Pulmonary artery endothelial cell (primary cell): Measurements from ENCODE around the gene KLHDC7B. TPM values are rescaled to one million over a fixed set of nuclear protein-coding genes. Genes with fewer than 3 reads are reported as not detected.

Experiments
- DNase-seq: peaks from one replicate; pipeline ENCODE4 v3.0.0-alpha.2; 2011; ENCODE audit warnings: low read depth, low spot score
- total RNA-seq: library from RNA; depleted of rRNA; stranded (reverse); fragments of >200 nt; gene quantifications from 2 replicates; pipeline ENCODE4 v1.2.3, GENCODE V29; 2014

Gene KLHDC7B
- total RNA-seq, 1 donor from 2014 or later = not detected

DNA sequence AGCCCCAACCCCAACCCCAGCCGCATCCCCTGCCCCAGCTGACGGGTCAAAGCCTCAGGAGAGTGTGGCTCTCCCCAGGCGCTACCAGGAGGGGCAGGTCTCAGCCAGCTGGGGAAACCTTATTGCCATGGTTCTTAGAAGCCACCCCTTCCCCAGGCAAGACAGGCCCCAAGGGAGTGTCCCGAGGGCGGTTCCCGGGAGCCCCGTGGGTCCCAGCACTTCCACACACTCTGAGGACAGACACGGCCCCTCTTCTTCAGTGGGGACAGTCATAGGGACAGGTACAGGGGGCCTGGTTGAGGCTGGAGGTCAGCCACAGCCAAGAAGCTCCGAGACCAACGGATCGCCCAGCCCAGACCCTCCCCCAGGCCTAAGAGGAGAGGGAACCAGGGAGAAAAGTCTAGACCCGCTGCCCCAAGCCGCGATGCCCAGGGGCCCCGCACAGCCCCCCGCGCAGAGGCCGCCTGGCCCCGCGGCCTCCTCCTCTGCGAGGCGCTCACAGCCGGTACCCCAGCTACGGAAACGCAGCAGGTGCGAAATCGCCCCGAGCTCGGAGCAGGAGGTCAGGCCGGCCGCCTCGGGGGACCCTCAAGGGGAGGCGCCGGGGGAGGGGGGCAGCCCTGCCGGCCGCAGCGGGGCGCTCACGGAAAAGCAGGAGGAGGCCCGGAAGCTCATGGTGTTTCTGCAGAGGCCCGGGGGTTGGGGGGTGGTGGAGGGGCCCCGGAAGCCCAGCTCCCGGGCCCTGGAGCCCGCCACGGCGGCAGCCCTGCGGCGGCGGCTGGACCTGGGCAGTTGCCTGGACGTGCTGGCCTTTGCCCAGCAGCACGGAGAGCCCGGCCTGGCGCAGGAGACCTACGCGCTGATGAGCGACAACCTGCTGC is 2.6 kb downstream of the KLHDC7B start:
- DNase-seq = no peak

DNA sequence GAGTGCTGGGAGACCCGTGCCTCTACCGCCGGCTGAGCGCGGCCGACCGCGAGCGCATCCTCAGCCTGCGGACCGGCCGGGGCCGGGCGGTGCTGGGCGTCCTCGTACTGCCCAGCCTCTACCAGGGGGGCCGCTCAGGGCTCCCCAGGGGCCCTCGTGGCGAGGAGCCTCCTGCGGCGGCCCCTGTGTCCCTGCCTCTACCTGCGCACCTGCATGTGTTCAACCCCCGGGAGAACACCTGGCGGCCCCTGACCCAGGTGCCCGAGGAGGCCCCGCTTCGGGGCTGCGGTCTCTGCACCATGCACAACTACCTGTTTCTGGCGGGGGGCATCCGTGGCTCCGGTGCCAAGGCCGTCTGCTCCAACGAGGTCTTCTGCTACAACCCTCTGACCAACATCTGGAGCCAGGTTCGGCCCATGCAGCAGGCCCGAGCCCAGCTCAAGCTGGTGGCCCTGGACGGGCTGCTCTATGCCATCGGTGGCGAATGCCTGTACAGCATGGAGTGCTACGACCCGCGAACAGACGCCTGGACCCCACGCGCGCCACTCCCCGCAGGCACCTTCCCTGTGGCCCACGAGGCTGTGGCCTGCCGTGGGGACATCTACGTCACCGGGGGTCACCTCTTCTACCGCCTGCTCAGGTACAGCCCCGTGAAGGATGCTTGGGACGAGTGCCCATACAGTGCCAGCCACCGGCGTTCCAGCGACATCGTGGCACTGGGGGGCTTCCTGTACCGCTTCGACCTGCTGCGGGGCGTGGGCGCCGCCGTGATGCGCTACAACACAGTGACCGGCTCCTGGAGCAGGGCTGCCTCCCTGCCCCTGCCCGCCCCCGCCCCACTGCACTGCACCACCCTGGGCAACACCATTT is 3.5 kb downstream of the KLHDC7B start:
- DNase-seq = no peak

GRCh38 chr22:50550395-50550794 is 4.7 kb downstream of the KLHDC7B start:
- no peak for DNase-seq

GRCh38 chr22:50551160-50551752 is 5.6 kb downstream of the KLHDC7B start:
- DNase-seq = no peak

GRCh38 chr22:50553310-50553709 is 7.6 kb downstream of the KLHDC7B start:
- no peak for DNase-seq

GRCh38 chr22:50556703-50557102 is 11.0 kb downstream of the KLHDC7B start:
- no peak for DNase-seq

DNA sequence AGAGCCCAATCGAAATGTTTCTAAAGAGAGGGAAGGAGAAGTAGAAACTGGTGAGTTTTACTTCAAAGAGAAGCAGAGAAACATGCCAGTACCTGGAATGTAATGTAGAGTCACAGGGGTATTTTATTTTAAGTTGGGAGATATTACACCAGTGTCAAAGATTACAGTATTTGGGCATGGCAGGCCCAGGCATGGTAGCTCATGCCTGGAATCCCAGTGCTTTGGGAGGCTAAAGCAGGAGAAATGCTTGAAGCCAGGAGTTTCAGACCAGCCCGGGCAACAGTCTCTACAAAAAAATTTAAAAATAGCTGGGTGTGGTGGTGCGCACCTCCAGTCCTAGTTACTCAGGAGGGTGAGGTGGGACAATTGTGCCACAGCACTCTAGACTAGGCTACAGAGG is 14.3 kb downstream of the KLHDC7B start:
- no peak for DNase-seq

DNA sequence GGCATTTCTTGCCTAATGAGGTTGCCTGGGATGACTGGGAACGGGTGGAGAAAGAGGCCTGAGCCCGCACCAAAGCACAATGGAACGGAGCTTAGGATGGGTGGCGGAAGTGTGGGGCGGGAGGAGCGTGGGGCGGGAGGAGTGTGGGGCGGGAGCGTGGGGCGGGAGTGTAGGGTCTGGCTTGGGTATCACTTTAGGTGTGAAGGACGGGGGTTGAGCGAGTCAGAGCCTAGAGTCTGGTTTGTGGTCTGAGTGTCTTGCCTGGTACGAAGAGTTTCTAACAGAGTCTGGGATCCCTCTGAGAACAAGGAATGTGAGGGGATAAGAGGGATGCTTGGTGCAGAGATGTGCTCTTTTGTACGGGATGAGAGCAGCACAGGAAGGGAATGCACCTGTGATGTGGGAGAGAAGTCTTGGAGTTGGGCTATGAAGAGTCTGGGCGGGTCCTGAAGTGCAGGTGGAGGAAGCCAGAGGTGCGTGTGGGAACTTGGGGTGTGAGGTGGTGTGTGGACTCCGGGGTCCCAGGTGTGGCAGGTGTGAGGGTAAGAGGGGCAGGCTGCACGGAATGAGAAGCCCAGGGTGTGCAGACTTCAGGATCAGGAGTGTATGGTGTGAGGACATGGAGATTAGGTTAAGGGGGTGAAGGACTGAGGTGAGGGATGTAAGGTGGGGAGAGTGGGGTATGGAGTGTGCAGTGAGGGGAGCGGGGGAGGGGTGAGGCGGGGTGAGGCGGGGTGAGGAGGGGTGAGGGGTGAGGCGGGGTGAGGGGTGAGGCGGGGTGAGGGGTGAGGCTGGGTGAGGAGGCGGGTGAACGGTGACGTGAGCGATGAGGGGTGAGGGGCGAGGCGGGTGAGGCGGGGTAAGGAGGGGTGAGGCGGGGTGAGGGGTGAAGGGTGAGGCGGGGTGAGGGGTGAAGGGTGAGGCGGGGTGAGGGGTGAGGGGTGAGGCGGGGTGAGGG is 16.0 kb downstream of the KLHDC7B start:
- no peak for DNase-seq

DNA sequence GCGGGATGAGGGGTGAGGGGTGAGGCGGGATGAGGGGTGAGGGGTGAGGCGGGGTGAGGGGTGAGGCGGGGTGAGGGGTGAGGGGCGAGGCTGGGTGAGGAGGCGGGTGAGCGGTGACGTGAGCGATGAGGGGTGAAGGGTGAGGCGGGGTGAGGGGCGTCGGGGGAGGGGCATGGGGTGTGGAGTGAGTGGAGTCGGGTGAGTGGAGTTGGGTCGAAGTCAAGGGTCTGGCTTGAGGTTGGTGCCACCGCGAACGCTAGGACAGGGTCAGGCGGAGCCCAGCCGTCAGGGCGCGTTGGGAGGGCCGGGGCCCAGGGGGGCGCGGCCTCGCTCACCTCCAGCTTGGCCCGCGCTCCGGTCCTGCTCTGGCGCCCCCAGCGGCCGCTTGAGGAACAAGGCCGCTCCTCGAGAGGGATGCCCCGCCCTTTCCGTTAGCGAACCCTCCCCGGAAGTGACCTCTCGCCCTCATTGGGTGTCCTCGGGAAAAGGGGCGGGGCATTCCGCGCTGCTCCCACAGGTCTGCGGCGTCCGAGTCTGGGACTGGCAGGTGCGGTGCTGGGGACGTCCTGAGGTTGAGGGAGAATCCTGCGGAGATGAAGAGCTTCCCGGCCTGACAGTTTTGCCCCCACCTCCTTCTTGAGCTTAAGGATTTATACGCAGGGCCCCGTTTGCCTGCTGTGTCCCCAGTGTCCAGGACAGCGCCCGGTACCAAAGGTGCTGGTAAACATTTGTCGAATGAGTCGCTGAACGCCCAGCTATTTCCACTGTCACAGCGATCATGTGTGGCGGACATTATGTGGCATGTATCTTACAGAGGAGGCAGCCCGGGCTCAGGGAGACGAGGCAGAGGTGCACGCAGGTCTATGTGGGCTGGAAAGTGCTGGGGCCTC is 17.1 kb downstream of the KLHDC7B start, which contains the start of gene SYCE3:
SYCE3 (minus strand) TSS at position 397 of the 890 bp plus-strand sequence. CDS start 6,514 bp downstream, outside the sequence.
- peak; percentile 17 for DNase-seq

GRCh38 chr22:50563413-50564160 is 17.9 kb downstream of the KLHDC7B start:
- no peak for DNase-seq

- no peak for DNase-seq
Observed at GRCh38 chr22:50564289-50564688, 18.6 kb downstream of the KLHDC7B start.

DNA sequence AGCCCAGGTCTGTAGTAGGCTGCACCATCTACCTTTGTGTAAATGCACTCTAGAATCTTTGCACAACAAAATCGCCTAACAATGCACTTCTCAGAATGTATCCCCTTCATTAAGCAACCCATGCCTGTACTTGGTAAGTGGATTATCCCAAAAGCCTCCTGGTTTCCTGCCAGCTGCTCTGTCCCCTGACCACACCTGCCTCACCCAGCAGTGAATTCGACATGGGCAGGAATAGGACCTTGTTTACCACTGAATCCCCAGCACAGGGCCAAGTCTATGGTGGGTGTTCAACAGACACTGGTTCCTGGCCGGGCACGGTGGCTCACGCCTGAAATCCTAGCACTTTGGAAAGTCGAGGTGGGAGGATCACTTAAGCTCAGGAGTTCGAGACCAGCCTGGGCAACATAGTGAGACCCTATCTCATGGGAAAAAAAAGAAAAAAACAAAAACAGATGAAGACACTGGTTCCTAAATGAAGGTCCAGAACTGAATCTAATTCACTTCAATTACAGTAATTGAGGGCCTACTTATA is 22.1 kb downstream of the KLHDC7B start:
- DNase-seq = no peak

DNA sequence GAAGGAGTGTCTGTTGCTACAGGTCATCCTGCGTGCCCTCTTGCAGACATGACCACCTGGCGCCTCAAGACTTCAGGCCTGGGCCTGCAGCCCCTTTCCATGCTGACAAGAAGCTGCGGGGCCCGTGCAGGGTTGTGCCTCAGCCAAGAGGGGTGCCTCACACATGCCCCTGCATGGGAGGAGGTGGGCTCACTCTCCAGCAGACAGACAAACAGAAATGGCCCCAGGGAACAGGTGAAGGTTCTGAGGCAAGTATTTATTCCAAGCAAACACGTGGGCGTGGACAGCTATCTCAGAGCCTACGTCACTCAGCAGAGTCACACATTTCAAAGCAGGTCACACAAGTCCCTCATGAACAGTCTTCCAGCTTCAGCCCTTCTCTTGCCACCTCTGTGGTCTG is 22.9 kb downstream of the KLHDC7B start:
- no peak for DNase-seq

- no peak for DNase-seq
Observed at GRCh38 chr22:50569041-50569459, 23.4 kb downstream of the KLHDC7B start.

- no peak for DNase-seq
Observed at GRCh38 chr22:50569896-50570535, 24.3 kb downstream of the KLHDC7B start.

DNA sequence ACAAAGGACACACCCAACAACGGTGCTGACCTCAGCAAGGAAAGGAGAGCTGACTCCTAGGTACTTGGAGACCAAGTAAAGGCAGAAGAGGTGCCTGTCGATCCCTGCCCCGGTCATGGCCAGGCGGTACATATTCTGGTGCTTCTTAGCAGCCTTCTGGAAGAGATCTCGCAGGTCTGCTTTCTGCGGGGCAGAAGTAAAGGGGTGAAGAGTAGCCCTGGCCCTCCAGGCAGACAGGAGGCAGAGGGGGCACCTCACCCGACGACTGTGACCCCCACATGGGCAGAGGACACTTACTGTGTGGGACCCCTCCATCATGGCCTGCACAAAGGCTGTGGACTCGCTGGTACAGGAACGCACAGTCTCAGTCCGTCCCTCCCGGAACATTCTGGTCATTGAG is 25.2 kb downstream of the KLHDC7B start:
- no peak for DNase-seq

DNA sequence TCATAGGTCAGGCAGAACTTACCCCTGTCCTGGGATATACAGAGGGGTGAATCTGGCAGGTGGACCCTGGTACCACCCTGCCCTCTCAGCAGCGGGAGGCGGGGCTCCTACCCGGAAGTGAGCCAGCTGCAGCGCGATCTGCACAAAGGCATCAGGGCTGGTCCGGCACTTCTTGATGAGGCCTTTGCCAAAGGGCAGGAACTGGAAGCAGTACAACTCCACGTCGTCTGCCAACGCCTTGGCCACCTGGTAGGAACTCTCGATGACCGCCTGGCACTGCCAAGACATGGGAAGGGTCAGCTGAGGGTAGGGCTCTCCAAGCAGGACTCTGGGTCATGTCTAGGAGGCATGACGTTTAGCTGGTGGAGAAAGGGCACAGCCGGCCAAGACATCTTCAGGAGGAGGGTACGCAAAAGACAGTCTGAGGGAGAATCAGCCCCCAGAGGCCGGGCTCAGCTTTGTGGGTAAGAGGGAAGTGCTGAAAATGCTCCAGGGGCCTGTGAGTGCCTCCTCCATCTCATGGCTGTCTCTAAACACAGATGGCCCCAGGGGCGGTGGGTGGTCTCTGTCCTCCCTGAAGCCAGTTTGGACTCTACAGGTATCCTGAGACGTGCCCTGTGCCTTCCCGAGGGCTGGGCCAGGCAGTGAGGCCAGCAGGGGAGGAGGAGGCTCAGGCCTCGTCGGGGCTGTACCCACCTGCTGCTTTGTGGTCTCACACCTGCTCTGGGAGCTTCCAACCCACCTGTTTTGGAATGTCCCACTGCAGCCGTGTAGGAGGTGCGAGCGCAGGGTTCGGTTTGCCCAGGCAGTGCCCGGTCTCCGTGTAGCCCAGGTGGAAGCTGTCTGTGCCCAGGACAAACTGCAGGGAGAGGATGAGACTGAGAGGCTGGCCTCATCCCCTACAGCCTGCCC is 25.8 kb downstream of the KLHDC7B start:
- no peak for DNase-seq
